Body of pancreas (tissue), 4 donors: ENCODE measurements around the gene CPD.

Experiments used
- CTCF ChIP-seq, 7 experiments: fragments of 450-650 bp in 4 of 7; fragments of 200-600 bp in 3 of 7; sonication (generic) in 3 of 7; IDR thresholded peaks; one replicate each; pipeline ENCODE4 v1.5.1; 2016 to 2019; ENCODE audit warnings: antibody characterized with exemption in 7 of 7
- POLR2A ChIP-seq, 3 donors: fragments of 450-650 bp; IDR thresholded peaks; one replicate each; pipeline ENCODE4 v1.6.1; 2016; ENCODE audit warnings: antibody characterized with exemption in 3 of 3, mild to moderate bottlenecking in 2 of 3

GRCh38 chr17:30472238-30472890 is 93.6 kb downstream of the CPD start:
- TF ChIP-seq CTCF (IDR thresholded peaks at IDR 0.05) (no peak), POLR2A (IDR thresholded peaks at IDR 0.05) (no peak)
